Fibroblast of skin of abdomen (primary cell): ENCODE measurements around the gene FAM50A.
A peak's percentile ranks its signal among the peaks of the same experiment; 100 is the strongest.

Experiments used
- DNase-seq: peaks from one replicate; pipeline ENCODE4 v3.0.0-alpha.2; 2013

The FAM50A gene

DNA sequence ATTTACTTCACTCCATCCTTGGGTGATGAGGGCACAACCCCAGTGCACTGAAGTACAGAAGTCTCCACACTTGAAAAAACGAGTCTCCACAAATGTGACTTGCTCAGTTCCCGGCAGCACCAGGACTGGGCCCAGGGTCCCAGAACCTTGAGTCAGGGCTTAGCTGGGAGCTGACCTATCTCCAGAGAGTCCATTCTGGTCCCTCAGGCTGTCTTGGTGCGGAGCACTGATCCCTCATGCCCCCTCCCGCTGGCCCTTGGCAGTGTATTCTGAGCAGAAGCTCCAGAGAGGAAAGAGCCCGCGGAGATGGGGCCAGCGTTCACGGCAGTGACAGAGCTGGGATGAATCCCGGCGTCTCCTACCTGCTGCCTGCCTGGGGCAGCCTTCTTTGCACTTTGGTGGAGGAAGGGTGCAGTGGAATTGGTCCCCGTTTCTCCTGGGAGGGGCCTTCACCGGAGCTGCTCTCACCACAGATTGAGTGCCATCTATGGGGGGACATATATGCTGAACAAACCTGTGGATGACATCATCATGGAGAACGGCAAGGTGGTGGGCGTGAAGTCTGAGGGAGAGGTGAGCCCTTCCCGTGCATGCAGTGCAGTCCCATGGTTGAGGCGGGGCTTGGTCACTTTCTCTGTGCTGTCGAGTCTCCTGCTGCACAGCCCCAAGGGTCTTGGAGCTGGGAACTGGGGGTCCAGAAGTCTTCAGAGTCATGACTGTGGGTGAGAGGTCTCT is 3.2 kb upstream of the FAM50A start:
- DNase-seq: no peak

DNA sequence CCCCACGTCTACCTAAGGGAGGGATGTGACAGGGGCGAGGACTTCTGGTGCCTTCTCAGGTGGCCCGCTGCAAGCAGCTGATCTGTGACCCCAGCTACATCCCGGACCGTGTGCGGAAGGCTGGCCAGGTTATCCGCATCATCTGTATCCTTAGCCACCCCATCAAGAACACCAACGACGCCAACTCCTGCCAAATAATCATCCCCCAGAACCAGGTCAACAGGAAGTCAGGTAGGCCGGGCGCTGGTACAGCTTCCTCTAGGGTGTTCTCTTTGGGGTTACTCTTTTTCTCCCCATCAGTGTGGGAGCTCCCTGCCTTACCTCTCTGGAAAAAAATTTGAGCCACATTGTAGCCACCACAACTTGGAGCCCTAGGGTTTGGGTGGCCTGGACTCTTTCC is 2.4 kb upstream of the FAM50A start:
- no peak for DNase-seq

DNA sequence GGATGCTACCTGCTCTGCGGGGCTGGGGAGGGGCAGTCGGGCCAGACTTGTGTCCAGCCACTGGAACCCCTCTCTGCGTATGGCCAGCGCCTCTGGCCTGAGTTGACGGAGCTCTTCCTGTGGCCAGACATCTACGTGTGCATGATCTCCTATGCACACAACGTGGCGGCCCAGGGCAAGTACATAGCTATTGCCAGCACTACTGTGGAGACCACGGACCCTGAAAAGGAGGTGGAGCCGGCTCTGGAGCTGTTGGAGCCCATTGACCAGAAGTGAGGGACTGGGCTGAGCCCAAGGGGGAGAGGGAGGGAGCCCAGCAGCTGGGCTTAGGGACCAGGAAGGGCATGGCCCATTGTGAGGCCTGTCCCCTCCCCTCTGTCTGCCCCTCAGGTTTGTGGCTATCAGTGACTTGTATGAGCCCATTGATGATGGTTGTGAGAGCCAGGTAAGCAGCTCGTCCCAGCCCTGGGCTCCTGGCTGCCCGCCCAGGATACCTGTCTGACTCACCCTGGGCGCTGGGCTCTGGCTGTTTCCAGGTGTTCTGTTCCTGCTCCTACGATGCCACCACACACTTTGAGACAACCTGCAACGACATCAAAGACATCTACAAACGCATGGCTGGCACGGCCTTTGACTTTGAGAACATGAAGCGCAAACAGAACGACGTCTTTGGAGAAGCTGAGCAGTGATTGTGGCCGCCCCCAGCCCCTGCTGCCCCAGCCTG is 1.8 kb upstream of the FAM50A start:
- DNase-seq: no peak

DNA sequence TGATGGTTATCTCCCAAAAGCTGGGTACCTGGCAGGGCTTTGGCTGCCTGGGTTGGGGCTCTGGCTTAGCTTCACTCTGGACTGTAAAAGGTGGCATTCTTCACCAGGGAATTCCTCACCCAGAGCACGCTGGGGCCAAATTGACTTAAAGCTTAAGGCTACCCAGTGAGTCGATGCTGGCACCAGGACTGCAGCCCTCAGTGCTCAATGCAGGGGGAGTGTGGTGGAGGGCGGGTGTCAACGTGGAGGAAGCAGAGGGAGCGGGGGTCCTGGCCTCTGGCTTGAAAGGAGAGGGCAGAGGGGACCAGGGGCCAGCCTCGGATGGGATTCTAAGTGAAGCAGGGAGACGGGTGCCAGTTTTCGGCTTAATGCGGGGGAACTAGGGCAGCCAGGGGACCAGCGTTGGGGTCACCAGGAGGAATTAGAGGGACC is 446 bp upstream of the FAM50A start:
- DNase-seq: no peak

DNA sequence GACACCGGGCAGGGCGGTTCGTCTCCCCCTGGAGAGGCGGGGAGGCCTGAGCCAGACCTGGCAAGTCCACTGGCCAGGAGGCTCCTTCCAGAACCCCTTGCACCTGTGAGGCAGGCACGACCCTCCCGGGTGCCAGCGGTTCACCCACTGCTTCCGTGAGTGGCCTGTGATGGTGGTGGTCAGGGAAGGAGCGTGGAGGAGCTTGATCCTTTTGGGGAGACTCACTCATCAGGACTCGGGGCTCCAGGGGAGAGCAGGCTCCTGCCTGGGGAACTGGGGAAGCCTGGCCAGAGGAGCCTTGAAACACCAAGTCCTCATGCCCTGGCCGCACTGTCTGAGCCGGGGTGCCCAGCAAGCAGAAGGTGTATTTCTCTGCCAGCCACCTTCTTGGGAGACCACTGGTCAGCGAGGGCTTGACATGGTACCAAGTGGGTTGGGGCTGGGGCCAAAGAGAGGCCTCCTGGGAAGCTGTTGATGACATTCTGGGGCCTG is 860 bp downstream of the FAM50A start:
- DNase-seq: no peak

DNA sequence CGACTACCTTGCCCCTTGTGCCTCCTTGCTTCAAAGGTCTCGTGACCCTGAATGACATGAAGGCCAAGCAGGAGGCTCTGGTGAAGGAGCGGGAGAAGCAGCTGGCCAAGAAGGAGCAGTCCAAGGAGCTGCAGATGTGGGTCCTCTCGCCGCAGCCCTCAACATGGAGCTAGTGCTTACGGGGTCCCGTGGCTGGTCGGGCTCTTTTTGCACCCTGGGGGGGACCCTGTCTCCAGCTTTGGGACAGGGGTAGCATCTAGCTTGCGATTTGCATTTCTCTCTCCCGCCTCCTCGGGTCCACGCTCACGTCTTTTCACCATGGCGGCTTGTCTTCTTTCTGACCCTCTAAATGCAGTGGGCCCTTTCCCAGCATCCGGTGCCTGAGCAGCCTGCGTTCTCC is 1.8 kb downstream of the FAM50A start:
- no peak for DNase-seq

DNA sequence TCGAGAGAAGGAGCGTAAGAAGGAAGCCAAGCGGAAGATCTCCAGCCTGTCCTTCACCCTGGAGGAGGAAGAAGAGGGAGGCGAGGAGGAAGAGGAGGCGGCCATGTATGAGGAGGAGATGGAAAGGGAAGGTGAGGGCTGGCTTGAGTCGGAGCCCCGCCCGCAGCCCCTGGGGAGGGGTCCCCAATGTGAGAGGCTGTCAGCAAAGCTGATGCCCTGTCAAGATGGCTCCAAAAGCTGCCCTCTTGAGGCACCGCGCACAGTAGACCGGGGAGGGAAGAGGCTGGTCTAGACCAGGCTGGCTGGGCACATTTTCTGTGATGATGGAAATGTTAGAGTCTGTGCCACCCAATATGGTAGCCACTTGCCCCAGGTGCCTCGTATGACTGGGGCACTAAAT is 2.5 kb downstream of the FAM50A start:
- no peak for DNase-seq

DNA sequence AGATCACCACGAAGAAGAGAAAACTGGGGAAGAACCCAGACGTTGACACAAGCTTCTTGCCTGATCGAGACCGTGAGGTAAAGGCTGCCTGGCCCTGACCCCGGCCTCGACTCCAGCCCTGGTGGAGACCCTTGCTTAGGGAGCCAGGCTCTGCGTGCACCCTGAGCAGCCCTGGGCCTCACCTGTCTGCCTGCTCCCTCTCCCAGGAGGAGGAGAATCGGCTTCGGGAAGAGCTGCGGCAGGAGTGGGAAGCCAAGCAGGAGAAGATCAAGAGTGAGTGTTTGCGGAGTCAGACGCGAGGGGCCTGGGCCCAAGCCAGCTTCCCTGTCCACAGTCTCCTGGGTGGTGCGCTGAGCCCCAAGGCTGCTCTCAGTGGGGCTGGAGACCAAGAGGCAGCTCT is 4.5 kb downstream of the FAM50A start:
- no peak for DNase-seq

DNA sequence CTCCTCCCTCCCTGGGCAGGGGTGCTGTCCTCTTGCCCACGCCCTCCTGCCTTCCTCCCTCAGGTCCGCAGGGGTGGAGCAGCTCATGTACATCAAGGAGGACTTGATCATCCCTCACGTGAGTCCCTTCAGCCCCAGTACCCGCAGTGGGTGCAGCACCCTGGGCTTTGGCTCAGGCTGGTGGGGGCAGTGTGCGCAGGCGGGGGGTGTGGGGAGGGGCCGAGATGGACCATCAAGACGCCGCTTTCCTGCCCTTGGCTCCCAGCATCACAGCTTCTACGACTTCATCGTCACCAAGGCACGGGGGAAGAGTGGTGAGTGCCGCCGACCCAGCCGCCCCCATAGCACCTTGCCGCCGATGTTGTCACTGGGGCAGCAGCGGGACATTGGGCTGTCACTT is 5.7 kb downstream of the FAM50A start:
- no peak for DNase-seq

DNA sequence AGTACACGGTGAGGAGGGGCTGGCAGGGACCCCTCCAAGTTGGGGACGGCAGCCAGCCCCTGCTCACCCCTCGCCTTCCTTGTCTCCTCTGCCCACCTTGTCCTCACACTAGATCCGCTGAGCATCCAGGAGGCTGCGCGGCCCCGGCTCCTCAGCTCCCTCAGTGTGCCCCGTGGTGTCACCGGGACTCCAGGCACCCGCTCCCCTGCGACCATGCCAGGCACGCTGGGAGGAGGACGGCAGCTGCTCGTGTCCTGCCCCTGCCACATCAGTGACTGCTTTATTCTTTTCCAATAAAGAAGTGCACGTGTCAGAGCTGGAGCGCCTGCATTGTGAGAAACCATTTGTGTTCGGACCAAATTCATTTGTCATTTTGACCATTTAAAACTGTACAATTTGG is 6.4 kb downstream of the FAM50A start:
- no peak for DNase-seq

DNA sequence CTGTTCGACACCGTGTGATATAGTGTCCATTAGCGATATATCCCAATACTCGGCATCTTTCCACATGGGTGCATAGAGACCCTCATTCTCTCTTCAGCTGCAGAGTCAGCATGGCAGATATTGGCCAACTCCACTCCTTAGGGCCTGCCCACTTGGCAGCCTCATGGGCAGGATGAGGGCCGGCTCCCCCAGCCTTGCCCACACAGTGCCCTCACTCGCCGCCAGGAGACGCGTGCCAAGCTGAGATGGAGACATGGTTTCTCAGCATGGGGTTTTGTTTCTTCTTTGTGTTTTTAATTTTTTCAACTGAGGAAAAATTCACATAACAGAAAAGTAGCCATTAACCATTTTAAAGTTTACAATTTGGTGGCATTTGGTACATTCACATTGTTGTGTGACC is 8.9 kb downstream of the FAM50A start:
- DNase-seq: no peak

DNA sequence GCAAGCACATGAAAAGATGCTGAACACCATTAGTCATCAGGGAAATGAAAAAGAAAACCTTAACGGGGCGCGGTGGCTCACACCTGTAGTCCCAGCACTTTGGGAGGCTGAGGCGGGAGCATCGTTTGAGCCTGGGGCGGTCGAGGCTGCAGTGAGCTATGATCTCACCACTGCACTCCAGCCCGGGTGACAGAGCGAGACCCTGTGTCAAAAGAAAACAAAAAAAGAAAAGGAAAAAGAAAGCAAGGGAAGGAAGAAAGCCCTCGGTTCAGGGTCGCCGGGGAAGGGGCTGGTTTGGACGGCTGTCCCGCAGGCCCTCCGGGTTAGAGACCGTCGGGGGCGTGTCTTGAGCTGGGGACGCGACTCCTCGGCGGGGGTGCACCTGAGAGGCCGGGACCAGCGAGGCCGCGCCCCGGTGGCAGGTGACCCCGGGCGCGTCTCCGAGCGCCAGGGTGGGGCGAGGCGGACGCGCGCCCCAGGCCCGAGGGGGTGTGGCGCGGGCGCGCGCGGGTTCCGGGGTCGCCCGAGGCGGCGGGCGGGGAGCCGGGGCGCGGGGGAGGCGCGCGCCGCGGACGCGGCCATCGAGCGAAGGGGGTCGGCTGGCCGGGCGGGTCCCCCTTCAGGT is 13.7 kb downstream of the FAM50A start:
- DNase-seq: peak; percentile 31

DNA sequence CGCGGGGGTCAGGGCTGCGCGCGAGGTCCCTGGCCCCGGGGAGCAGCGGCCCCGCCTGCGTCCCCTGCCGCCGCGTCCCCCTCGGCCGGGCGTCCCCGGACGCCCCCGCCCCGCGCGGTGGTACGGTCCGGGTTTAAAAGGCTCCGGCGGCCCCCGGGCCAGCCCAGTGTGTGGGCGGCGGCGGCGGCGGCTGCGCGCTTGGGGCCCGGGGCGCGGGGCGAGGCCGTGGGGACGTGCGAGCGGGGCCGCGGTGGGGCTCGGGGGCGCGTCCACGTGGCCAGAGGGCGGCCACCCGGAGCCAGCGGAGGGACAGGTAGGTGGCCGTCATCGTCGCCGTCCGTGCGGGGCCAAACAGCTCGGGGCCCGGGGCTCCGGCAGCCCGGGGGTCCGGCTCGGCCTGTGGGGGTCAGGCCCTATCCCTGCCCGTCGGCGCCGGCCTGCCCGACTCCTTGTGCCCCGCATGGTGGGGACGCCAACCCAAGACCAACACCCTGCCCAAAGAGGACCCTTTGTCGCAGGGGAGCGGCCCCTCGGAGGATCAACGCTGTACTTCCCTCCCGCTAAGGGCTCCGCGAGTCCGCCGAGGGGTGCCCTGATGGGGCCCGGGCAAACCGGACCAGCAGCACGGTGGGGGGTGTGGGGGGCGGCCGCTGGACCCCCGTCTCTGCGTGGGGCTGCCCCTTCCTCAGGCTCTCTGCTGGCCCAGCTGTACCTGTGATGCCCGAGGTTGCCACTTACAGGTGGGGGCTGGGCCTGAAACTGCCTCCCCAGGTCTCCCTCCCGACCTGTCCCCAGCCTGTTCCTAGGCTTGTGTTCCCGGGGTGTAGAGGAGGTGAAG is 14.4 kb downstream of the FAM50A start, which contains the start of gene PLXNA3:
PLXNA3 (plus strand) TSS at position 166 of the 838 bp plus-strand sequence. CDS start 1,903 bp downstream, outside the sequence.
- DNase-seq: peak; percentile 52

DNA sequence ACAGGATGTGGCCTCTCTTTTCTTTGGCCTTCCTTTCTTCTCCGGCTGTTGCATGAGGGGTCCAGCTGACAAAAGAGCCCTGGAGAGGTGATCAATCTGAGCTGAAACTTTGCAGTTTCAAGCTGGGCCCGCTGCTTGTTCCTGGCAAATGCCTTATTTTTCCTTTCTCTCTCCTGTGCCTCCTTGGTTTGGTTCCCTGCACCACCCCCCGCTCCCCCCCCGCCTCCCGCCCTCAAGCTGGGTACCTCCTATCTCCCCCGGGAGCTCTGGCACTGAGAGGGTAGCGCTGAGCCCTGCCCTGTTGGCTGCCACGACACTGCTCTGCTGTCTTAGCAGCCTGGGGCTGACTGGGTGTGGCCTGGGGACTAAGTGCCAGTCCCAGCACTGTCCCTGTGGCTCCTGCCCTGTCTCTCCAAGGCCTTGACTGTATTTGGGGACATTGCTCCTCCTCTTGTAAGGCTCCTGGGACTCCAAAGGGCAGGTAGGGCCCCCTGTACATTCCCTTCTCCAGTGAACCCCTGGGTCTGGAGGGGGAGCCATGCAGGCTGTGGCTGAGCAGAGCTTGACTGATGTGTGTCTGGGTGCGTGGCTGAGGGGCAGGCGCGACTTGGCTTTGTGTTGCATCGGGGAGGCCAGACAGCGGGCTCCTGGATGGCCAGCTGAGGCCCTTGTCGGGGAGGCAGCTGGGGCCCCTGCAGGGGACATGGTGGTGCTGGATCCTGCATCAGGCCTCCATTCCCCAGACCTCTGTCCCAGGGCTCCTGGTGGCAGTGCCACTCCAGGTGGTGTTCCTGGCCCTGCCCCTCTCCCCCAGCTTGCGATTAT is 15.2 kb downstream of the FAM50A start:
- DNase-seq: no peak

DNA sequence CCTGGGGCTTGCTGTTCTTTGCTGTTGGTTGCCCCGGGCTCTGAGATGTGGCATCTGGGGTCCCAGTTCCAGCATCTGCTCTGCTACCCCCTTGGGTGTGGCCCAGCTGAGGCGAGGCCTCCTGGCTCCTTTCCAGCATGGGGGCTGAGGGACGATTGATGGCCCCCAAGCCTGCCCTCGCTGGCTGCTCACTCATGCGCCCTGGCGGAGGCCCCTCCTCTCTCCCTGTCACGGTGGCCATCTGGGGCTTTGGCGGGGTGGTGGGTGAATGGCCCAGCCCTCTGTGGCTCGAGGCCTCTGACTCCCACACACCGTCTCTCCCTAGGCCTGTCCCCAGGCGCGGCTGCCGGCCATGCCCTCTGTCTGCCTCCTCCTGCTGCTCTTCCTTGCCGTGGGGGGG is 15.9 kb downstream of the FAM50A start:
- DNase-seq: no peak

DNA sequence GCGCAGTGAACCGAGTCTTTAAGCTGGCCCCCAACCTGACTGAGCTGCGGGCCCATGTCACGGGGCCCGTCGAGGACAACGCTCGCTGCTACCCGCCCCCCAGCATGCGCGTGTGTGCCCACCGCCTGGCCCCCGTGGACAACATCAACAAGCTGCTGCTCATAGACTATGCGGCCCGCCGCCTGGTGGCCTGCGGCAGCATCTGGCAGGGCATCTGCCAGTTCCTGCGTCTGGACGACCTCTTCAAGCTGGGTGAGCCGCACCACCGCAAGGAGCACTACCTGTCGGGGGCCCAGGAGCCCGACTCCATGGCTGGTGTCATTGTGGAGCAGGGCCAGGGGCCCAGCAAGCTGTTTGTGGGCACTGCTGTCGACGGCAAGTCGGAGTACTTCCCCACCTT is 16.4 kb downstream of the FAM50A start:
- no peak for DNase-seq

DNA sequence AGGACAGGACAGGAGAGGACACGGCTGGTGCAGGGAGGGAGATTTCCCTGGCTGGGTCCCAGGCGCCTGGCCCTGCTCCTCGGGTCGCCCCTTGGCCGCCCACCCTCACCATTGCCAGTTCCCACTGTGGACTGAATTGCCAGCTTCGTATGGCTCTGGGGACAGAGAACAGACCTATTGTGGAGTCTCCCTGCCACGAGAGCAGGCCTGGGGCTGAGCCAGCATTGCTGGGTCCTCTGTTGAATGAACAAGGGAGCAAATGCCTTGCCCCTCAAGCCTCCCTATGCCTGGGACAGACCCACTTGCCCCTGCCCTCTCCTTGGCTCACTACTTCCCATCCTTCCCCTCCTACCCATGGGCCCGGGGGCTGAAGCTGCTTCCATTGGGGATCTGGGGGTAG is 18.5 kb downstream of the FAM50A start:
- DNase-seq: no peak

DNA sequence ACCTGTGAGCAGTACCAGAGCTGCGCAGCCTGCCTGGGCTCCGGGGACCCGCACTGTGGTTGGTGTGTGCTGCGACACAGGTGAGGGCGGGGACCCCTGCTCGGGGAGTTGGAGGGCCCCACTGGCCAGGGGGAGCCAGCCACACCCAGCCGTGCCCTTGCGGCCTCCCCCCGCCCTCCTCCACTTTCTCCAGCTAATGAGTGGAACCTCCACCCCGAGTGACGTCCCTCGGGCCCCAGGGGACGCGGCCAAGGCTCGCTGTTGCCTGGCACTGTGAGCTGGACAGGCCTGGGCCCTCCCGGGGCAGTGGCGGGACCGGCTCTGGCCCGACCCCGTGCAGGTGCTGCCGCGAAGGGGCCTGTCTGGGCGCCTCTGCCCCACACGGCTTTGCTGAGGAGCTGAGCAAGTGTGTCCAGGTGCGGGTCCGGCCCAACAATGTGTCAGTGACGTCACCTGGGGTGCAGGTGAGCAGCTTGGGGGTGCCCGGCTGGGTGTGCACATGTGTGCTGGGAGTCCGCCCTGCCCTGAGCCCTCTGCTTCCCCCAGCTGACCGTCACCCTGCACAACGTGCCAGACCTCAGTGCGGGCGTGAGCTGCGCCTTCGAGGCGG is 19.8 kb downstream of the FAM50A start:
- DNase-seq: no peak

DNA sequence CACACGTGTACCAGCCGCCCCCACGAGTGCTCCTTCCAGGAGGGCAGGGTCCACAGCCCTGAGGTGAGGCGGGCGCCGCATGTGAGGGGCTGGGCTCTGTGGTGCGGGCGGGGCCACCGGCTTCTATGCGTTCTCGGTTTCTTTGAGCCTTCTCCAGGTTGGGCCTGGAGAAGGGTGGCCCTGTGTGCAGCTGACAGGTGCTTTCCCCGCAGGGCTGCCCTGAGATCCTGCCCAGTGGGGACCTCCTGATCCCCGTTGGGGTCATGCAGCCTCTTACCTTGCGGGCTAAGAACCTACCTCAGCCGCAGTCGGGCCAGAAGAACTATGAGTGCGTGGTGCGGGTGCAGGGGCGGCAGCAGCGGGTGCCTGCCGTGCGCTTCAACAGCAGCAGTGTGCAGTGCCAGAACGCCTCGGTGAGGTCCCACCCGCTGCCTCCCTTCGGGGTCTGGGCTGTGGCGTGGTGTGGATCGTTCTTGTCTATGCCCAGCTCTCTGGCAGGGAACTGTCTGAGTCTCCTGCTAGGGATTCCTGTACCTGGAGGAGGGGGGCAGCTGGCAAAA is 20.9 kb downstream of the FAM50A start:
- no peak for DNase-seq

DNA sequence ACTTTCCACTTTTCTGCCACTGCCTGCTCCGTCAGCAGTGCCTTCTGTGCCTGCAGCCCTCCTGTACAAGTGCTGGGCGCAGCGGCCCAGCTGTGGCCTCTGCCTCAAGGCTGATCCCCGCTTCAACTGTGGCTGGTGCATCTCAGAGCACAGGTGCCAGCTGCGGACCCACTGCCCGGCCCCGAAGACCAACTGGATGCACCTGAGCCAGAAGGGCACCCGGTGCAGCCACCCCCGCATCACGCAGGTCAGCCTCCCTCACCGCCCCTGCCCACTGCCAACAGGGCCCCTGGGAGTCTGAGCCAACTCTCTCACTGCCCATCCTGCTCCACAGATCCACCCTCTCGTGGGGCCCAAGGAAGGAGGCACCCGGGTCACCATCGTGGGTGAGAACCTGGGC is 21.7 kb downstream of the FAM50A start:
- DNase-seq: no peak

DNA sequence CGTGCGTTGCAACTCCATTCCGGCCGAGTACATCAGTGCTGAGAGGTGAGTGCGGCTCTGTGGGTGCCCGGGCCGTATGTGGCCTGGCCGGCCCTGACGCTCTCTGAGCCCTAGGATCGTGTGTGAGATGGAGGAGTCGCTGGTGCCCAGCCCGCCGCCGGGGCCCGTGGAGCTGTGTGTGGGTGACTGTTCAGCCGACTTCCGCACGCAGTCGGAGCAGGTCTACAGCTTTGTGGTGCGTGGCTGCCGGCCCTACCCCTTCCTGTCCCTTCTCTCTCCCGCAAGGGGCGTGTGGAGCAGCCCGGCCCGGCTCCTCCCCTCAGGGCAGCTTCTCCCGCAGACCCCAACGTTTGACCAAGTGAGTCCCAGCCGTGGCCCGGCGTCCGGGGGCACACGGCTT is 22.1 kb downstream of the FAM50A start:
- no peak for DNase-seq
